Vagina (tissue), 2 donors: ENCODE results near the gene UQCRHL. TPM values are rescaled to one million over a fixed set of nuclear protein-coding genes. Genes with fewer than 3 reads are reported as not detected.

Experiments used
- DNase-seq, 2 donors: peaks; one replicate each; pipeline ENCODE4 v3.0.0-alpha.2; 2017; ENCODE audit errors: extremely low spot score in 2 of 2
- H3K27ac ChIP-seq: fragments of 200-600 bp; sonication (generic); one replicate; pipeline ENCODE4 v1.5.1; 2019
- H3K27me3 ChIP-seq: fragments of 200-600 bp; sonication (generic); one replicate; pipeline ENCODE4 v1.5.1; 2019
- H3K36me3 ChIP-seq, 2 donors: fragments of 200-600 bp; sonication (generic); one replicate each; pipeline ENCODE4 v1.5.1; 2017 to 2019
- H3K4me1 ChIP-seq: fragments of 200-600 bp; sonication (generic); one replicate; pipeline ENCODE4 v1.5.1; 2019
- H3K4me3 ChIP-seq, 2 donors: fragments of 200-600 bp; sonication (generic); 1 replicate in 1 of 2; 2 replicates in 1 of 2; pipeline ENCODE4 v1.5.1; 2016 to 2019
- H3K9me3 ChIP-seq: fragments of 200-600 bp; sonication (generic); one replicate; pipeline ENCODE4 v1.5.1; 2019
- POLR2A ChIP-seq, 2 donors: fragments of 450-650 bp; IDR thresholded peaks; one replicate each; pipeline ENCODE4 v1.6.1; 2017; ENCODE audit warnings: antibody characterized with exemption in 2 of 2, mild to moderate bottlenecking in 2 of 2, moderate library complexity in 2 of 2
- POLR2AphosphoS5 ChIP-seq, 2 donors: sonication (generic); formaldehyde crosslinking; IDR thresholded peaks; one replicate each; pipeline ENCODE4 v1.9.0; 2017; ENCODE audit warnings: antibody characterized with exemption in 2 of 2, mild to moderate bottlenecking in 2 of 2, low read depth in 1 of 2; ENCODE audit not compliant: insufficient read depth in 1 of 2
- intact Hi-C: fragments of 100-400 bp; cut with DNase I; formaldehyde crosslinking; loops from one replicate; pipeline ENCODE4 v1.15.1; 2023
- total RNA-seq: library from RNA; depleted of rRNA; stranded (reverse); fragments of >200 nt; gene quantifications from one replicate; pipeline ENCODE4 v1.2.3, GENCODE V29; 2016
- TF ChIP-seq, protein P1 (sequence below), 3 experiments: fragments of 450-650 bp in 2 of 3; fragments of 200-600 bp in 1 of 3; sonication (generic) in 1 of 3; IDR thresholded peaks; one replicate each; pipeline ENCODE4 v1.5.1; 2017 to 2019; ENCODE audit warnings: antibody characterized with exemption in 3 of 3, mild to moderate bottlenecking in 2 of 3, moderate library complexity in 2 of 3

The UQCRHL gene
- total RNA-seq, 1 donor from 2014 or later = 1.5 TPM

DNA sequence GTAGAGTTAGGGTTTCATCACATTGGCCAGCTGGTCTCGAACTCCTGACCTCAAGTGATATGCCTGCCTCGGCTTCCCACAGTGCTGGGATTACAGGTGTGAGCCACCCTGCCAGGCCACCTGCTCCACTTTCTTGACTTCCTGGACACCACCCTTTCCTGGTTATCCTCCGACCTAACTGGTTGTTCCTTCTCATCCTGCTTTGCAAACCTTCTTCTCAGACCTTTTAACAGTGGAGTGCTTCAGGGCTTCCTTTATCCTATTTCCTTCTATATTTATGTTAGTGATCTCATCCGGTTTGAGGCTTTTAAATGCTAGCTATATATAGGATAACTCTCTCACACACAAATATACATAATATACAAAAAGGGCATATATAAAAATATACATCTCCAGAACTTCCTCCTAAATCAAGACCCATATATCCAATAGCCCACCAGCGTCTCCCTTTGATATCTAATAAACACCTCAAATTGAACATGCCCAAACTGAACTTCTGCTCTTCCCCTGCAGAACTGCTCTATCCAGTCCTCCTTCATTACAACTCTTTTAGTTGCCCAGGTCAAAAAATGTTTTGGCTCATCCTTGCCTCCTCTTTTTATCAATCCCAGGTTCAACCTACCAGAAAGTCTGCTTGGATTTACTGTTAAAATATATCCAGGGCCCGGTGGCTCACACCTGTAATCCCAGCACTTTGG lies 19.5 kb upstream of the UQCRHL start:
- Histone ChIP-seq H3K36me3 (no peaks in the 10 kb centered on the region), H3K4me3 (no peak overlapping the region), H3K4me1 (peaks cover 21% of the 10 kb centered on the region), H3K9me3 (no peaks in the 10 kb centered on the region), H3K27me3 (no peaks in the 10 kb centered on the region), H3K27ac (no peak overlapping the region)
- intact Hi-C loops = no loop called here
- DNase-seq = no peak
- TF ChIP-seq POLR2AphosphoS5 (IDR thresholded peaks at IDR 0.05; ENCODE audit: insufficient read depth in 1 of 2, low read depth in 1 of 2) = no peak
- no peak for TF ChIP-seq POLR2A (IDR thresholded peaks at IDR 0.05)
- TF ChIP-seq, protein P1, sequence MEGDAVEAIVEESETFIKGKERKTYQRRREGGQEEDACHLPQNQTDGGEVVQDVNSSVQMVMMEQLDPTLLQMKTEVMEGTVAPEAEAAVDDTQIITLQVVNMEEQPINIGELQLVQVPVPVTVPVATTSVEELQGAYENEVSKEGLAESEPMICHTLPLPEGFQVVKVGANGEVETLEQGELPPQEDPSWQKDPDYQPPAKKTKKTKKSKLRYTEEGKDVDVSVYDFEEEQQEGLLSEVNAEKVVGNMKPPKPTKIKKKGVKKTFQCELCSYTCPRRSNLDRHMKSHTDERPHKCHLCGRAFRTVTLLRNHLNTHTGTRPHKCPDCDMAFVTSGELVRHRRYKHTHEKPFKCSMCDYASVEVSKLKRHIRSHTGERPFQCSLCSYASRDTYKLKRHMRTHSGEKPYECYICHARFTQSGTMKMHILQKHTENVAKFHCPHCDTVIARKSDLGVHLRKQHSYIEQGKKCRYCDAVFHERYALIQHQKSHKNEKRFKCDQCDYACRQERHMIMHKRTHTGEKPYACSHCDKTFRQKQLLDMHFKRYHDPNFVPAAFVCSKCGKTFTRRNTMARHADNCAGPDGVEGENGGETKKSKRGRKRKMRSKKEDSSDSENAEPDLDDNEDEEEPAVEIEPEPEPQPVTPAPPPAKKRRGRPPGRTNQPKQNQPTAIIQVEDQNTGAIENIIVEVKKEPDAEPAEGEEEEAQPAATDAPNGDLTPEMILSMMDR (IDR thresholded peaks at IDR 0.05) = no peak

DNA sequence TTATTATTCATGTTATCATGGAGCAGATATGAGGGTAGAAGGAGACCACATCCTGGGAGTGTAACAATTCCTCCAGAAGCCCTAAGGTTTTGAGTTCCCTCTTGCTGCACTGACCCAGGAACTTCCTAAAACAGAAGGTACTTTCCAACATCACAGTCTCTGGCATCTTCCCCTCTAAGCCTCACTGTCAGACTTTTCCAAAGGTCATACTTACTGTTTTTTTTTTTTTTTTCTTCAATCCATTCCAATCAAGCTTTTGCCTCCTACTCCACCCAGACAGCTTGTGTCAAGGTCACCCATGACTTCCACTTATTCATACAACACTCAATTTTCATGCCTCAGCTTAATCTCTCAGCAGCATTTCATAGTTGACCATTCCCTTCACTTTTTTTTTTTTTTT lies 18.4 kb upstream of the UQCRHL start:
- H3K27ac ChIP-seq = no peak overlapping the region

DNA sequence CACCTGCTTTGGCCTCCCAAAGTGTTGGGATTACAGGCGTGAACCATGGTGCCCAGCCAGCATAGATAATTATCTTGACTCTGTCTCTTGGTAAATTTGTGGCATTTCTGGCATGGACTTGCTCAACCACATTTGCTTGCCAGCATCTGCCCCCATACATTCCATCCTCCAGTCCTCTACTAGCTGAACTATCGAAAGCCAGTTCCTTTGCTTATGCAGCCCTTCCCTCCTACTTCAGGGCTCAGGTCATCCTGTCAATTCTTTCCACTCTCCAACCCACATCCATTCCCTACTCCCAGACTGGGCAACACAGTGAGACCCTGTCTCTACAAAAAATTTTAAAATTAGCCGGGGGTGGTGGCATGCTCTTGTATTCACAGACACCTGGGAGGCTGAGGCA lies 13.0 kb upstream of the UQCRHL start:
- H3K4me1 ChIP-seq = peaks cover 5% of the 10 kb centered on the region
- H3K27ac ChIP-seq = no peak overlapping the region
- H3K9me3 ChIP-seq = no peaks in the 10 kb centered on the region
- intact Hi-C loops = no loop called here
- H3K27me3 ChIP-seq = no peaks in the 10 kb centered on the region
- H3K36me3 ChIP-seq = no peaks in the 10 kb centered on the region
- TF ChIP-seq POLR2AphosphoS5 (IDR thresholded peaks at IDR 0.05; ENCODE audit: insufficient read depth in 1 of 2, low read depth in 1 of 2) (no peak), POLR2A (IDR thresholded peaks at IDR 0.05) (no peak)
- TF ChIP-seq, protein P1 (IDR thresholded peaks at IDR 0.05) = no peak
- no peak overlapping the region for H3K4me3 ChIP-seq
- no peak for DNase-seq

More for the DNA sequence above, 18.4 kb upstream of the UQCRHL start:
- no peaks in the 10 kb centered on the region for H3K36me3 ChIP-seq
- DNase-seq = no peak
- H3K4me1 ChIP-seq = peaks cover 11% of the 10 kb centered on the region
- H3K4me3 ChIP-seq = no peak overlapping the region
- intact Hi-C loops = no loop called here
- no peaks in the 10 kb centered on the region for H3K9me3 ChIP-seq
- TF ChIP-seq POLR2AphosphoS5 (IDR thresholded peaks at IDR 0.05; ENCODE audit: insufficient read depth in 1 of 2, low read depth in 1 of 2) (no peak), POLR2A (IDR thresholded peaks at IDR 0.05) (no peak)
- TF ChIP-seq, protein P1 (IDR thresholded peaks at IDR 0.05) = no peak
- H3K27me3 ChIP-seq = no peaks in the 10 kb centered on the region

DNA sequence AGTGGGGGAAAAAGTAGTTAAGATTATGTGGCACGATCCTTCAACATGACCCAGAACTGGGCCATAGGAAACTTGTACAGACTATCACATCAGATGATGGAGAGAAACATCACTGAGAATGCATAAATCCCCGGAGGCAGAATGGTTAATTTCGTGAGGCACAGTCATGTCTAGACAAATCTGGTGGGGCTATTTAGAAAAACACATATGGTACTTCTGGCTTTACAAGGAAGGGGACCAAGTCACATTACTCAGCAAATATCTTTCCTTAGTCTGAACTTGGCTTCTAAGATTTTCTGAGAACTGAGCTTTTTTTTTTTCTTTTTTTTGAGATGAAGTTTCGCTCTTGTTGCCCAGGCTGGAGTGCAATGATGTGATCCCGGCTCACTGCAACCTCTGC lies 9.2 kb upstream of the UQCRHL start:
- peaks cover 6% of the 10 kb centered on the region for H3K4me1 ChIP-seq
- H3K27ac ChIP-seq = no peak overlapping the region
- TF ChIP-seq, protein P1 (IDR thresholded peaks at IDR 0.05) = no peak
- TF ChIP-seq POLR2A (IDR thresholded peaks at IDR 0.05) (no peak), POLR2AphosphoS5 (IDR thresholded peaks at IDR 0.05; ENCODE audit: insufficient read depth in 1 of 2, low read depth in 1 of 2) (no peak)
- intact Hi-C loops = loop anchor here (10.0 kb wide), 1 partner anchor 88 kb away; no protein-coding TSS in a partner anchor
- no peaks in the 10 kb centered on the region for H3K36me3 ChIP-seq
- H3K9me3 ChIP-seq = no peaks in the 10 kb centered on the region
- DNase-seq = no peak
- H3K4me3 ChIP-seq = no peak overlapping the region
- no peaks in the 10 kb centered on the region for H3K27me3 ChIP-seq

DNA sequence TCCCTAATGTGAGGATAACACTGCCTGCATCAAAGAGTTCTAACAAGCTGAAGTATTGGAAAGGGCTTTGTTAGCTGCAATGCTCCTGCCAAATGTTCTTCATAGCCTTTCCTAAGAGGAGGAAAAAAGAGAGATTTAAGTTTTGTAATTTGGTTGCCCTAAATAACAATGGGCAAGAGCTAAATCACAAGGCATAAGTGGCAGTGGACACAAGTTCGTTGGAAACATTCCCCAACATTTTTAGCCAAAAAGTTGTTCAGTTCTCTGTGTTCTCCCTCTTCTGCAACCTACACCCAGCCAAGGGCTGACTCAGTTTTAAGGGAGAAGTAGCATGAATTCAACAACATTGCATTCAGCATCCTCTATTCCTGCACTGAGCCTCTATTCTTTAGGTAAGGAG lies 2.6 kb upstream of the UQCRHL start:
- no peak for TF ChIP-seq POLR2AphosphoS5 (IDR thresholded peaks at IDR 0.05; ENCODE audit: insufficient read depth in 1 of 2, low read depth in 1 of 2)
- TF ChIP-seq POLR2A (IDR thresholded peaks at IDR 0.05) = no peak
- TF ChIP-seq, protein P1 (IDR thresholded peaks at IDR 0.05) = no peak
- no peaks in the 10 kb centered on the region for H3K36me3 ChIP-seq
- H3K4me1 ChIP-seq = no peaks in the 10 kb centered on the region
- H3K27ac ChIP-seq = peak overlapping the region; percentile 36
- intact Hi-C loops = loop anchor here (5.0 to 10.0 kb wide), 2 partner anchors 95 to 182 kb away; no protein-coding TSS in a partner anchor
- no peak overlapping the region for H3K4me3 ChIP-seq
- H3K27me3 ChIP-seq = no peaks in the 10 kb centered on the region
- no peaks in the 10 kb centered on the region for H3K9me3 ChIP-seq
- no peak for DNase-seq
